ENCODE measurements around the gene IPPK.
"Not testable (repeated sequence)": the region's sequence is repeated elsewhere in the genome, so short reads cannot be mapped to it uniquely, and the experiment has no call there.

DNA sequence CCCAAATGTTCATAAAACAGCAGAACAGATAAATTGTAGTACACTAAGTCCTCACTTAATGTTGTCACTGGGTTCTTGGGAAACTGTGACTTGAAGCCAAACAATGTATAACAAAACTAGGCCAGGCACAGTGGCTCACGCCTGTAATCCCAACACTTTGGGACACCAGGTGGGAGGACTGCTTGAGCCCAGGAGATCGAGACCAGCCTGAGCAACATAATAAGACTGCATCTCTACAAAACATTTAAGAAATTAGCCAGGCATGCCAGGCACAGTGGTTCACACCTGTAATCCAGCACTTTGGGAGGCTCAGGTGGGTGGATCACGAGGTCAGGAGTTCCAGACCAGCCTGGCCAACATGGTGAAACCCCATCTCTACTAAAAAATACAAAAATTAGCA lies 46.0 kb downstream of the IPPK start:
- TF ChIP-seq, protein P1, sequence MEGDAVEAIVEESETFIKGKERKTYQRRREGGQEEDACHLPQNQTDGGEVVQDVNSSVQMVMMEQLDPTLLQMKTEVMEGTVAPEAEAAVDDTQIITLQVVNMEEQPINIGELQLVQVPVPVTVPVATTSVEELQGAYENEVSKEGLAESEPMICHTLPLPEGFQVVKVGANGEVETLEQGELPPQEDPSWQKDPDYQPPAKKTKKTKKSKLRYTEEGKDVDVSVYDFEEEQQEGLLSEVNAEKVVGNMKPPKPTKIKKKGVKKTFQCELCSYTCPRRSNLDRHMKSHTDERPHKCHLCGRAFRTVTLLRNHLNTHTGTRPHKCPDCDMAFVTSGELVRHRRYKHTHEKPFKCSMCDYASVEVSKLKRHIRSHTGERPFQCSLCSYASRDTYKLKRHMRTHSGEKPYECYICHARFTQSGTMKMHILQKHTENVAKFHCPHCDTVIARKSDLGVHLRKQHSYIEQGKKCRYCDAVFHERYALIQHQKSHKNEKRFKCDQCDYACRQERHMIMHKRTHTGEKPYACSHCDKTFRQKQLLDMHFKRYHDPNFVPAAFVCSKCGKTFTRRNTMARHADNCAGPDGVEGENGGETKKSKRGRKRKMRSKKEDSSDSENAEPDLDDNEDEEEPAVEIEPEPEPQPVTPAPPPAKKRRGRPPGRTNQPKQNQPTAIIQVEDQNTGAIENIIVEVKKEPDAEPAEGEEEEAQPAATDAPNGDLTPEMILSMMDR (IDR thresholded peaks at IDR 0.05): not testable (repeated sequence)
- TF ChIP-seq POLR2A (IDR thresholded peaks at IDR 0.05): not testable (repeated sequence)

All from heart left ventricle (tissue), 13 donors.